HepG2 (cell line): ENCODE measurements around the gene CD3G. TPM values are rescaled to one million over a fixed set of nuclear protein-coding genes. Genes with fewer than 3 reads are reported as not detected.

Source experiments
- AGO2 ChIP-seq: fragments of 200-400 bp; formaldehyde crosslinking; optimal IDR thresholded peaks from 2 replicates; pipeline ENCODE3; 2017; ENCODE audit warnings: mild to moderate bottlenecking, low read depth, low read length, moderate library complexity
- CREB1 ChIP-seq, 2 experiments: fragments of 450-650 bp in 1 of 2; IDR thresholded peaks; 2 replicates each; pipeline ENCODE4 v1.6.1; 2016 to 2017; ENCODE audit warnings: control low read depth in 1 of 2, mild to moderate bottlenecking in 1 of 2, missing compliant biosample characterization in 1 of 2, missing genetic modification characterization in 1 of 2
- FOXJ3 ChIP-seq: sonication (generic); formaldehyde crosslinking; IDR thresholded peaks from 2 replicates; pipeline ENCODE4 v1.4.0; 2020; ENCODE audit warnings: missing genetic modification reagents, mild to moderate bottlenecking, borderline replicate concordance
- GFI1 ChIP-seq: sonication (generic); formaldehyde crosslinking; IDR thresholded peaks from 2 replicates; pipeline ENCODE4 v1.5.0; 2020; ENCODE audit warnings: missing genetic modification reagents, mild to moderate bottlenecking, borderline replicate concordance
- HDAC2 ChIP-seq: sonication (generic); formaldehyde crosslinking; IDR thresholded peaks from 2 replicates; pipeline ENCODE4 v1.4.0; 2020; ENCODE audit warnings: missing genetic modification reagents
- KDM2A ChIP-seq: sonication (generic); formaldehyde crosslinking; IDR thresholded peaks from 2 replicates; pipeline ENCODE4 v1.4.0; 2020; ENCODE audit warnings: low read depth, missing genetic modification reagents, borderline replicate concordance
- MEF2D ChIP-seq: sonication (generic); formaldehyde crosslinking; IDR thresholded peaks from 2 replicates; pipeline ENCODE4 v1.5.1; 2020; ENCODE audit warnings: mild to moderate bottlenecking, missing genetic modification reagents
- NAIF1 ChIP-seq: sonication (generic); formaldehyde crosslinking; IDR thresholded peaks from 2 replicates; pipeline ENCODE4 v1.5.0; 2020; ENCODE audit warnings: mild to moderate bottlenecking, missing genetic modification reagents, borderline replicate concordance
- NFIC ChIP-seq: IDR thresholded peaks from 2 replicates; pipeline ENCODE4 v1.6.1; 2012; ENCODE audit warnings: mild to moderate bottlenecking, low read length, inconsistent platforms
- NONO ChIP-seq, 2 experiments: fragments of 450-650 bp in 1 of 2; sonication (generic) in 1 of 2; formaldehyde crosslinking in 1 of 2; IDR thresholded peaks in 1 of 2; conservative IDR thresholded peaks in 1 of 2; 2 replicates each; pipeline versions ENCODE4 v1.6.1 to v1.8.0; 2017 to 2022; ENCODE audit warnings: mild to moderate bottlenecking in 1 of 2, missing genetic modification reagents in 1 of 2, moderate library complexity in 1 of 2
- NR2F6 ChIP-seq, 2 experiments: IDR thresholded peaks; 2 replicates each; pipeline ENCODE4 v1.6.1; 2016; ENCODE audit warnings: antibody characterized with exemption in 1 of 2, mild to moderate bottlenecking in 1 of 2
- PHF5A ChIP-seq: IDR thresholded peaks from one replicate; pipeline ENCODE4 v1.6.1; 2018; ENCODE audit warnings: low read depth, missing genetic modification reagents; ENCODE audit not compliant: unreplicated experiment
- TFDP1 ChIP-seq: IDR thresholded peaks from 2 replicates; pipeline ENCODE4 v1.6.1; 2016; ENCODE audit warnings: missing compliant biosample characterization, missing genetic modification reagents, borderline replicate concordance
- TFDP2 ChIP-seq: sonication (generic); formaldehyde crosslinking; IDR thresholded peaks from 2 replicates; pipeline ENCODE4 v1.4.0; 2020; ENCODE audit warnings: missing genetic modification reagents
- ZFX ChIP-seq: sonication (generic); formaldehyde crosslinking; IDR thresholded peaks from 2 replicates; pipeline ENCODE4 v1.4.0; 2020; ENCODE audit warnings: mild to moderate bottlenecking, low read depth, missing genetic modification reagents, moderate library complexity
- ZNF18 ChIP-seq: sonication (generic); formaldehyde crosslinking; IDR thresholded peaks from 2 replicates; pipeline ENCODE4 v1.8.0; 2022; ENCODE audit warnings: mild to moderate bottlenecking, missing genetic modification reagents; ENCODE audit not compliant: insufficient replicate concordance
- ZNF280D ChIP-seq: sonication (generic); formaldehyde crosslinking; IDR thresholded peaks from 2 replicates; pipeline ENCODE4 v1.5.1; 2020; ENCODE audit warnings: mild to moderate bottlenecking, missing genetic modification reagents
- ZNF788 ChIP-seq: sonication (generic); formaldehyde crosslinking; IDR thresholded peaks from 2 replicates; pipeline ENCODE4 v1.5.0; 2020; ENCODE audit warnings: mild to moderate bottlenecking, missing genetic modification reagents, borderline replicate concordance
- ZNF83 ChIP-seq: sonication (generic); formaldehyde crosslinking; IDR thresholded peaks from 2 replicates; pipeline ENCODE4 v1.4.0; 2020; ENCODE audit warnings: missing genetic modification reagents, mild to moderate bottlenecking, borderline replicate concordance
- polyA plus RNA-seq, 8 experiments: library from polyadenylated mRNA; depleted of rRNA in 3 of 8; stranded (reverse) in 7 of 8; unstranded in 1 of 8; fragments of >200 nt; fragmentation: Illumina TruSeq in 4 of 8; extraction: Trizol in 4 of 8; gene quantifications; 2 replicates each; pipeline versions ENCODE4 v1.2.1 to v1.2.3, GENCODE V29; 2011 to 2016; ENCODE audit warnings: low read depth in 4 of 8, missing spikeins in 1 of 8, mixed read lengths in 1 of 8; ENCODE audit not compliant: insufficient read depth in 1 of 8
- total RNA-seq, 5 experiments: library from RNA; depleted of rRNA; stranded (reverse); fragments of >200 nt; fragmentation: Illumina TruSeq; extraction: Trizol; gene quantifications; 2 replicates each; pipeline ENCODE4 v1.2.3, GENCODE V29; 2016; ENCODE audit warnings: low read depth in 1 of 5

CD3G gene
- total and polyA plus RNA-seq, 2 of the 13 experiments (the other 11 are each of a cell fraction or from before 2014, with no cell fraction given): not detected

GRCh38 chr11:118401151-118401879 lies 57.2 kb downstream of the CD3G start, which contains the start of gene ATP5MG (continued):
- TF ChIP-seq TFDP1 (CRISPR knock-in tag) (peak; percentile 37; the same call in 1 of the 2 replicates), ZNF83 (CRISPR knock-in tag) (peak; percentile 14; the same call in 1 of the 2 replicates), ZNF280D (CRISPR knock-in tag) (peak; percentile 84; the same call in 1 of the 2 replicates), ZNF788 (peak; percentile 73; the same call in 1 of the 2 replicates), FOXJ3 (CRISPR knock-in tag) (0 out of 2 replicates have a peak, but pooled peaks have one; percentile 15), GFI1 (CRISPR knock-in tag) (peak; percentile 40; the same call in 1 of the 2 replicates), KDM2A (CRISPR knock-in tag) (peak; percentile 52; the same call in 1 of the 2 replicates), NR2F6 (IDR thresholded peaks at IDR 0.05) (peak; percentile 13; the same call in 1 of the 2 replicates), NR2F6 (CRISPR knock-in tag; IDR thresholded peaks at IDR 0.05) (no peak), MEF2D (peak; percentile 62; the same call in 1 of the 2 replicates), PHF5A (CRISPR knock-in tag) (peak; percentile 44), NAIF1 (CRISPR knock-in tag) (peak; percentile 84), HDAC2 (peak; percentile 9; the same call in 1 of the 2 replicates), NFIC (peak; percentile 52; the same call in 1 of the 2 replicates), NONO (IDR thresholded peaks at IDR 0.05) (no peak), NONO (CRISPR knock-in tag; conservative IDR thresholded peaks at IDR 0.05) (peak; percentile 56; the same call in 1 of the 2 replicates), AGO2 (peak; percentile 60), ZFX (CRISPR knock-in tag) (peak; percentile 96), CREB1 (IDR thresholded peaks at IDR 0.05) (0 out of 2 replicates have a peak, but pooled peaks have one; percentile 1), CREB1 (CRISPR knock-in tag; IDR thresholded peaks at IDR 0.05) (peak; percentile 50; the same call in 1 of the 2 replicates), TFDP2 (CRISPR knock-in tag) (peak; percentile 40), ZNF18 (CRISPR knock-in tag) (peak; percentile 58)
